NOMO-1 (cell line): ENCODE data around the gene RAPGEF1.
"Not testable (repeated sequence)": the region's sequence is repeated elsewhere in the genome, so short reads cannot be mapped to it uniquely, and the experiment has no call there.

ENCODE experiments used
- DNase-seq, 2 experiments: peaks; one replicate each; lab custom pipeline; 2025; ENCODE audit not compliant: unreplicated experiment in 2 of 2; lab: John Stamatoyannopoulos, UW

The RAPGEF1 gene

GRCh38 chr9:131656356-131657036 is 83.4 kb downstream of the RAPGEF1 start:
- peak; percentile 96 to 99 for DNase-seq

DNA sequence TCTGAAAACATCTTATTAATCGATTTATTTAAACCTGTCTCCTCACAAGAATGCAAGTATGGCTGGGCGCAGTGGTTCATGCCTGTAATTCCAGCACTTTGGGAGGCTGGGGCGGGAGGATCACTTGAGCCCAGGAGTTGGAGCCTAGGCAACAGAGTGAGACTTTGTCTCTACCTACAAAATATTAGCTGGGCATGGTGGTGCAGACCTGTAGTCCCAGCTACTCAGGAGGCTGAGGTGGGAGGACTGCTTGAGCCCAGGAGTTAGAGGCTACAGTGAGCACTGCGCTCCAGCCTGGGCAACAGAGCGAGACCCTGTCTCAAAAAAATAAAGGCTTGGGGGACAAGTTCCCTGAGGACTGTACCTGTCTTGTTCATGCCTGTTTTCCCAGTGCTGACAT is 85.5 kb downstream of the RAPGEF1 start:
- DNase-seq: not testable (repeated sequence)

DNA sequence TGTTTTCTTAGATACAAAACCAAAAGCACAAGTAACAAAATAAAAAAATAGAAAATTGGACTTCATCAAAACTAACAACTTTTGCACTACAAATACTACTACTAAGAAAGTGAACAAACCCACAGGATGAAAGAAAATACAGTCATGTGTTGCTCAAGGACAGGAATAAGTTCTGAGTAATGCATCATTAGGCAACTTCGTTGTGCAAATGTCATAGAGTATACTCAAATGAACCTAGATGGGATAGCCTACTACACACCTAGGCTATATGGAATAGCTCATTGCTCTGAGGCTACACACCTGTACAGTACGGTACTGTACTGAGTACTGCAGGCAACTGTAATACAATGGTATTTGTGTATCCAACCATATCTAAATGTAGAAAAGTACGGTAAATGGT is 88.3 kb downstream of the RAPGEF1 start:
- peak; percentile 22 to 68 for DNase-seq

- DNase-seq: no peak
Measured at GRCh38 chr9:131651160-131651559, 88.7 kb downstream of the RAPGEF1 start.

DNA sequence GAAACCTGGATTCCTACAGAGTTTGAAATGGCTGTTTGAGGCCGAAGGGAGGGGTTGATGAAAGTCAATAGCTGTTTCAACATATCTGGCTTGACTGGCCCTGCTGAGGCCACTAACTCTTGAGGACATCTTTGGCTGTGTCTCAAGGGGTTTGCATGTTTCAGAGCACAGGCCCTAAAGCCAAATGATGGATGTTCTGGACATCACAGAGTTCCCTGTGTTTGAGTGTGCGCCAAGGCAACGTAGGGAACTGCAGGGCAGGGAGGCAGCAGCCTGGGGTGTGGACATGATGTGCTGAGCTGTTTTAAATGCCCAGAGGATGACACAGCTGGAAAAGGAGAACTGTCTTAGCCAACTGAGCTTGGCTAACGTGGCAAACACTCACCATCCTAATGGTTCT is 89.6 kb downstream of the RAPGEF1 start:
- DNase-seq: peak in 1 of 2 experiments; percentile 14

GRCh38 chr9:131649646-131650045 is 90.2 kb downstream of the RAPGEF1 start:
- no peak for DNase-seq

- DNase-seq: peak in 1 of 2 experiments; percentile 51
Measured at GRCh38 chr9:131645078-131645776, 94.6 kb downstream of the RAPGEF1 start.

DNA sequence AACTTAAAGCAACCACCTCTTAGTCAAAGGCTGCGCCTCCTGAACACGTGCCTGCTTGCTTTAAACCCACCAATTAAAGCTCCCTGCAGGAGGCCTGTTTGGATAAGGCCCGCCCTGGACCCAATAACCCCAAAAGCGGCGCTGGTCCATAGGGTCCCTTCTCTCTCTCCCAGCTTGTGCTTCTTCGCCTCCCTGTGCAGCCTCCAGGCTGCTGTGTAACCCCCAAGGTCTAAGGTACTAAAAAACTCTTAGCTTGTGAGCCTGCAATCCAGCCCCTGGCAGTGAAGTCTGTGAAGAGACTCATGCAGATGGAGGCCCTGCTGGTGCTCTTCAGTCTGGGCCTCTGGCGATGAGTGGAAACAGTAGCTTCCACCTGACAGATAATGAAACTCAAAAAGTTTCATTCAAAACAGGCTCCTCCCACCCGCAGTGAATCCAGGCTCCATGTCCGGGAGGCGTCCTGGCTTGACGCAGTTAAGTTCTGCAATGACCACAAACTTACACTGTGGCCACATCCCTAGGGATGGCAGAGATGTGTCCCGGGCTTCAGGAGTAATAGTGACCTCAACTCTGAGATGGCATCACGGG is 97.3 kb downstream of the RAPGEF1 start:
- no peak for DNase-seq

GRCh38 chr9:131641618-131642495 is 98.0 kb downstream of the RAPGEF1 start:
- DNase-seq: no peak

- DNase-seq: no peak
Measured at GRCh38 chr9:131640438-131641137, 99.3 kb downstream of the RAPGEF1 start.

GRCh38 chr9:131639769-131640437 is 100.0 kb downstream of the RAPGEF1 start:
- no peak for DNase-seq

GRCh38 chr9:131636593-131636992 is 103.3 kb downstream of the RAPGEF1 start:
- no peak for DNase-seq

DNA sequence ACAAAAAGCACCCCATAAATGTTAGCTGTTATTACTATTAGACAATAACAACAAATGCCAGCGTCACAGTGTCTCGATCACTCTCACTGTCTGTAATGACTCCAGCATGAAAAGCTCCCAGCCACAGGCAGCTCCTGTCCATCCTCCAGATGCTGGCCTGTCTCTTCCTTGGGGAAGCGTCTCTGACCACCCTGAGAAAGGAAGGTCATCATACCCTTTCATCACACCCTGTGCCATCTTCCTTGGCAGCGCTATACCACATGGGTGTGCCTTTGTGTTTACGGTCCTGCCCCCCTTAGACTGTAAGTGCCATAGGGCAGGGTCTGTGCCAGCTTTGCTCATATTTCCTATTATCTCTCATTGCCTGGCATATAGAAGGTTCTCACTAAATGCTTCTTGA is 104.0 kb downstream of the RAPGEF1 start:
- DNase-seq: no peak

GRCh38 chr9:131635285-131635684 is 104.6 kb downstream of the RAPGEF1 start:
- peak; percentile 85 to 97 for DNase-seq

DNA sequence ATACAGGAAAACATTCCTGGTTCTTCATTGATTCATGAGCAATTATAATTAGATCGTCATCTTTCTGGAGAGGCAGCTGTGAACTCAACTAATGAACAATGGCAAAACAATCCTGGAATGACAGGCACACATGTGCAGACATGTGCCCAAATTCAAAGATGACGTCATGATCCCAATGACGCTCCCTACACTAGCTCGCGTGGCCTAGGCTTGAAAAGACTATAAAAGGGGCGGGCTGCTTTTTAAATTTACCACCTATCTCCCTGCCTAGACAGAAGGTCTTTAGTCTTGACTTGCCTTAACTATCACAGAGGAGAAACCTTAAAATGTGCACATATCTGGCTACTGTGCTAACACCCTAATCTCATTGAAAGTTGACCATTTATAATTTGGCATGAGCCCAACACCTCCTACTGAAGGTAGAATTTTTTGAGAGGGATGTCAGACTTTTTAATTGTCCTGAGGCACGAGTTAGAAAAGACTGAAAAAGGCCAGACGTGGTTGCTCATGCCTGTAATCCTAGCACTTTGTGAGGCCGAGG is 106.3 kb downstream of the RAPGEF1 start:
- no peak for DNase-seq

DNA sequence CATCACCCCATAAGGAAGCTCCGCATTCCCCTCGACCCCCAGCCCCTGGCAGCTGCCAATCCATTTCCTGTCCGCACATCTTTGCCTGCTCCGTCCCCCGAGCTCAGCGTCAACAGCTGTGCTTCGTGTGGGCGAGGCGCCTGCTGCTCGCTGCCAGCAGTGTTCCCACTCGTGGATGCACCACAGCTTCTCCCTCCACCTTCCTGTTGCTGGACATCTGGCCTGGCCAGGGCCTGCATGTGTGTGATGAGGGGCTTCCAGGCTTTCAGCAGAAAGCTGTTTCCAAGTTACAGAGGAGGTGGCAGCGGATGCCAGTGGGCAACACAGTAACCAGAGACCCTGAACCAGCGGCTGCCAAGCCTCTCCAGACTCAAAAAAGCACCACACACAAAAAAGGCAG is 108.6 kb downstream of the RAPGEF1 start:
- DNase-seq: no peak

- DNase-seq: peak; percentile 12 to 38
Measured at GRCh38 chr9:131630205-131630831, 109.6 kb downstream of the RAPGEF1 start.

DNA sequence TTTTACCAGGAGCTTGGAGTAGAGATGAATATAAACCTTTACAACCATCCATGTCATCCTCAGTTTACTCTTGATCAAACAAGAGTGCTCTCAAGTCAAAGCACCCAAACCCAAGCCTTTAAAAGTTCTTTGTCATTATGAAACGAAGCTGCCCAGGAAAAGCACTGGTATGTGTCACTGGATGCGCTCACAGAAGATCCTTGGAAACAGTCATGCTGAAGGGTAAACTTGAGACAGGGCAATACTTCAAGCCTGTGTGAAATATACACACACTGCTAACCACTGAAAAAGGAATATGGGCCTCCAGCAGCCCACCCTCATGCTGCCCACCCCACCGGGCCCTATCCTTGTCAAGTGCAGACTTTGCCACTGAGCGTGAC is 110.1 kb downstream of the RAPGEF1 start:
- no peak for DNase-seq

GRCh38 chr9:131629226-131629500 is 110.7 kb downstream of the RAPGEF1 start:
- no peak for DNase-seq
